Measurements from ENCODE around the gene DISC1.
"Not testable (repeated sequence)": the region's sequence is repeated elsewhere in the genome, so short reads cannot be mapped to it uniquely, and the experiment has no call there.

Gene DISC1

GRCh38 chr1:231865331-231865730 is 238.7 kb downstream of the DISC1 start:
- DNase-seq: no peak

GRCh38 chr1:231866392-231867331 is 240.1 kb downstream of the DISC1 start:
- DNase-seq: peak; percentile 64

DNA sequence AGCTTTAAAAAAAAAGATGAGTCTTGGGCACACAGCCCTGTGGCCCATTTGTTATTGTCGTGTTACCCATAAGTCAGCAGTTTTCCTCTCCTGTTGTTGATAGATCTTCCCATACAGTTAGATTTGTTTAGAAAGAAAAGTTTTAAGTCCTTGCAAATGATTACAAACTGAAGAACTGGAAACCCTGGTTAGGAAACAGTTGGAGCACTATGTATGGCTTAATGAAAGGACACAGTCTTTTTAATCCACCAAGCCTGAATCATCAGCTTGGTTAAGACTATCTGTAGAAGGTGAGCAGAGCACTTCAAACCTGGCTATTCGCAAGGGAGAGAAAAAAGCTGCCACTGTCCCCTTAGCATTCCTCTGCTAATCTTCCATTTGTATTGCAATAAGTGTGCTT is 241.0 kb downstream of the DISC1 start:
- no peak for DNase-seq

- DNase-seq: no peak
Measured at GRCh38 chr1:231869364-231869763, 242.8 kb downstream of the DISC1 start.

DNA sequence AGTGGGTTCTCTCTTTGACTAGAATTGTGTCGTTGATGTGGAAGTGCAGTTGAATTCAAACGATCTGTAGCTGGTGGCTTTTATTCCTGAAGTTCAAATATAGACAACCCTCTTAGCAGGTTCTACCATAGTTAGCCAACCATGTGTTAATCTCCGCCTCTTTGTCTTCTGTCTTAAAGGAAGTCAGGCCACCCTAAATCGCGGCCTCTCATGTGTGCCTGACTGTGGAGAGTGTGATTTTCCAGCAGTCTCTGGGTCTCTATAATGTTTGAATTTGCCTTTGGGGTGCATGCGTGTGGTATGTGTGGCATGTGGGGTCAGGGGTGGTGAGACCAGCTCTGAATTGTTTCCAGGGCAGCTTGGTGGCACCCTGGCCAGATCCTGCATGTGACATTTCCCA is 244.9 kb downstream of the DISC1 start:
- DNase-seq: no peak

DNA sequence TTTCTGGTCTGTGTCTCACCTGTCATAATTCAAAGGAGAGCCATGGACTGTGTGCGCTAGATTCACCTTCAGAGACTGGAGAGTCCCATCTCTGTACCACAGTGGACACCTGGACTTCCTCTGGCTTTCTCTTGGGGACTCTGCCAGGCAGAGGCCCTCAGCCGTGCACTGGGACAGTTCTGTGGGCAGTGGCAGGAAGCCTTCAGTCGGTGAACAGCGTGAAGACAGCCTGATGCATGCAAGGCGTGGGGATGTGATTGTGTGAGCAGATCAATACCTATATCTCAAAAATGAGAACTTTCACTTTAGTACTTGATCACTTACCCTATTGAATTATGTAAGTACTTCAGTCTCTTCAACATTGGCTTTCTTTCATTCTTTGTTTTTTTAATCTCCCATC is 245.3 kb downstream of the DISC1 start:
- DNase-seq: peak; percentile 5

DNA sequence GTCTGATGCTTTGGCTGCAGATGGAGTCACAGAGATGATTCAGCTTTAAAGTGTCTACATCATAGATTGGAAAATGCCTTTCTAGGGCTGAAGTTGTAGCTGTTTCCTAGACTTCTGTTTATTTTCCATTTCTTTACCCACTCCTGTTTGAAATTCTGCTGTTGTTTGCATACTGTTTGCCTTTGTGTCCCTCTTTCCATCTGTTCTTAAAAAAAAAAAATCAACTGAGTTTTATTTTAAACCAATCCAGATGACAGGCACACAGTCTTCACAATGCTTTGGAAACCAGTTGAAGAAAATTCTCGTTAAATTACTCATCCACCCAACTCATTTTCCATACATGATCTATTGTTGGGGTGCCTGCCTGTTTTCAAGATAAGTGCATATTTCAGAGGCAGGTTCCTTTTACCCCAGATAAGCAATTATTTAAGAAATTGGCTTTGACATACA is 245.9 kb downstream of the DISC1 start:
- no peak for DNase-seq

DNA sequence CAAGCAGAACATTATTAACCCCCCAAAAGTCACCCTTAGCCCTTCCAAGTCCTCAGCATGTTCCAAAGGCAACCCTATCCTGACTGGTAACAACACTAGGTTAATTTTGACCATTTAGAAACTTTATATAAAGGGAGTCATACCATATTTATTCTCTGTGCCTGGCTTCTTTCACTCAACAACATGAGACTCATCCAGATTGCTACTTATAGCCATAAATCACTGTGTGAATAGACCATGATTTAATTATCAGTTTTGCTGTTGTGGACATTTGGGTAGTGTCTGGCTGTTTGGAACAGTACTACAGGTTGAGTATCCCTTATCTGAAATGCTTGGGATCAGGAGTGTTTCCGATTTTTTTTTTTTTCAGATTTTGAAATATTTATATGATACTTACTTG is 252.1 kb downstream of the DISC1 start:
- no peak for DNase-seq

DNA sequence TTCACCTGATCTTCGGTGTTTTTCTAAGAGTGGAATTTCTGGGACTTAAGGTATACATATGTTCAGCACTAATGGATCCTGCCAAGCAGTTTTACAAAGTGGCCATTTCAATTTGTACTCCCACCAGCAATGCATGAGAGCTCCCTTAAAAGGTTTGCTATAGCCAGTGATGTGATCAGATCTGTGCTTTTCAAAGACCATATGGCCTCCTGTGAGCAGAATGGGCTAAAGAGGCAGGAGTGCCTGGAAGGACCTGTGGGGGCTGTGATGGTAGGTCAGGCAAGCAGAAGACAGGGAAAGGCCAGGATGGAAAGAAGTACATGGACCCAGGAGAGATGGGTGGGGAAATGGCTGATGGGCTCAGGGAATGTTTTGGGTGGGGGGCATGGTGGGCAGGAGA is 252.7 kb downstream of the DISC1 start:
- DNase-seq: no peak

- DNase-seq: no peak
Measured at GRCh38 chr1:231882333-231882732, 255.7 kb downstream of the DISC1 start.

DNA sequence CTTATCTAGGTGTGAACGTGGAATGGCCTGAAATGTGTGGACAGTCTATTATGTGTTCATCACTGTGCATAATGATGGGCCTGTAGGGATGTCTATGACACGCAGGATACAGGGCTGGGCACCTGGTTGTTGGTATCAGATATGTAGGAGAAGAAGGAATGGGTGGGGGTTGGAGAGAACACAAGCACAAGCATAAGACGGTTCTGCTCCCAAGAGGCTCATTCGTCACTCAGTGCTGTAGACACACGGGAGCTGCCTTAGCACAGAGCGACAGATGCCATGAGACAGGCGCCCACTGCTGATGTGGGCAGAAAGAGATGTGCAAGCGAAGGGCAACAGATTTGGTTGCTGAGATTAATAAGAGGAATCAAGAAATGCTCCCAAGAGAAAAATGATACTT is 256.2 kb downstream of the DISC1 start:
- DNase-seq: no peak

DNA sequence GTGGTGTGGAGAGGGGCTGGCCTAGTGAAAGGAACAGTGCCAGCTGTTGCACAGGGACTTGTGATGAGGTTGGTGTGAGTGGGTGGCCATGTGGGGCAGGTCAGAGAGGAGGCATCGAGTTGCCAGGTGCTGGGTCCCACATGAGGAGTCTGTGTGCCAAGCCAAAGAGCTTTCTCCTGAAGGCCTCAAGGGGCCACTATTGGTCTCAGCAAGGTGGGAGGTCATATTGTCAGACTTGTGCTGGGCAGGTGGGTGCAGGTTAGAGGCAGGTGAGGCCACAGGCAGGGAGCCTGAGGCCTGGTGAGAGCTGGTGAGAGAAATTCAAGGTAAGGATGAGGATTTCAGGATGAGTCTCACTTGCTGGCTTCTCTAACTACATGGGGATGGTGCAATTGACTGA is 256.8 kb downstream of the DISC1 start:
- DNase-seq: no peak

DNA sequence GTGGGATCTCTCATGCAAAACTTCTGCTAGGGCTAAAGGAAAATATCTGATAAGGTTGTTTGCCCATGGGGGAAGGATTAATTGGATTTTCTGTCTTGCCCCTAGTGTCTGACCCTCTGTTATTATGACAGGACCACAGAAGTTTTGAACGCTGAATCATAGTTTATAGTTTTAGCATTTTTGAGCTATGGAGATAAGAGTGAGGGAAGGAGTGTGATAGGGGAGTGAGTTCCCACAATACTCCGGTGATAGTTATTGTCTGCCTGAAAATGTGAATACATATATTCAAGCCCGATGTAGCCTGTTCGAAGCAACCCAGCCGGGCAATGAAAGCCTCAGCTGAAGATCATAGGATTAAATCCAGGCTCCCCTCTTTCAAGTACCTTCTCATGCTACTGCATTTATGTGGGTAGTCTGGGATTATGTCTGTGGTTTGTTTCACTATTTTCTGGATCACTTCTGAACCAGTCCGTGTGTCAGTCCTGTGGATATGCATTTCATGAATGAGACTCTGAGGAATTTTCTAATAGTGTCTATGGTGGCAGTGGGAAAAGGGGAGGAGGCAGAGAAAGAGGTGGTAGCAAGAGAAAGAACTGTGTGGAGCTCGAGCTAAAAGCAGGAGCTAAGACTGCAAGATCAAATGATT is 258.7 kb downstream of the DISC1 start:
- DNase-seq: no peak

DNA sequence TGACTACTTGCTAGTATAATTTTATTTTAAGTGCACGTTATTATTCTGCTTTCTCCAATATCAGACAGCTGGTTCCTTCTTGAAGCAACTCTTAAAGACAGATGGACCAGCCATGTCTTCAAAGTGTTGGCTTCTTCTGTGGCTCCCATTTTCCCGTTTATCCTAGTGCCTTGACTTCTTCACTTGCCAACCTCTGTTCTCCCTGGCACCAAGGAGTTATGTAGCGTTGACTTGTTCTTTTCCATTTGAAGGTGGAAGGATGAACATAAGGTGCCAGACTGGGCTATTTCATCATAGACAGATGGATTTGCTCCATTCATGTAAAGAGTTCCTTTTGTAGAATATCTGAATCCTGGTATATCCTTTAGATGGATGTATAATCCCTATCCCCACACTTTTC is 260.6 kb downstream of the DISC1 start:
- no peak for DNase-seq

GRCh38 chr1:231887866-231888265 is 261.3 kb downstream of the DISC1 start:
- DNase-seq: no peak

- no peak for DNase-seq
Measured at GRCh38 chr1:231890791-231891190, 264.2 kb downstream of the DISC1 start.

DNA sequence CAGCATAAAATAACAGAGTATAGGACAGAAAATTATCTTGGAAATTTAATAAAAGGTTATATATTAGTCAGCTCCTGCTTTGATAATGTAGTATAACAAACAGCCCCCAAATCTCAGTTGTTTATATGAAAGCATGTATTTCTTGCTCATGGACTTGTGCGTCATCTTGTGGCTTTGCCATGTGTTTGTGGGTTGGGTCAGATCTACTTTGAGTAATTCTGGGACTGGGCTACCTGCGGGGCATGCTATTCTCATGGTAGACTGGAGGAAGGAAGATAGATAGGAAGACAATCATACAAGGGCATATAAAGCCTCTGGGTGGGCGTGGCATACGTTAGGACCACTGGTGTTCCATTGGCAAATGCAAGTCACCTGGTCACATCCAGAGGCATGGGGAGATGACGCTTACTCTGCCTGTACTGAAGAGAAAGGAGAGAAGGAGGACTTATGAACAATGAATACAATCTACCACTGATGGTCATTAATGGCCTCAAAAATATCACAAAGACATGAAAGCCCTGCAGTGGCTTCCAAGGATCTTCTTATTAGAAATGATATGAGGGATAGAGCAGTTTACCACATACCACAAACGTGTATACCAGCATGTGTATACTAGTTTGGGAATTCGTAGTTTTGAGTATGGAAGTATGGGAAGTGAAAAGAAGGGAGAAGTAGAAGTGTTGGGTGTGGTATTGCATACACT is 267.0 kb downstream of the DISC1 start:
- DNase-seq: no peak

GRCh38 chr1:231896806-231897205 is 270.2 kb downstream of the DISC1 start:
- no peak for DNase-seq

DNA sequence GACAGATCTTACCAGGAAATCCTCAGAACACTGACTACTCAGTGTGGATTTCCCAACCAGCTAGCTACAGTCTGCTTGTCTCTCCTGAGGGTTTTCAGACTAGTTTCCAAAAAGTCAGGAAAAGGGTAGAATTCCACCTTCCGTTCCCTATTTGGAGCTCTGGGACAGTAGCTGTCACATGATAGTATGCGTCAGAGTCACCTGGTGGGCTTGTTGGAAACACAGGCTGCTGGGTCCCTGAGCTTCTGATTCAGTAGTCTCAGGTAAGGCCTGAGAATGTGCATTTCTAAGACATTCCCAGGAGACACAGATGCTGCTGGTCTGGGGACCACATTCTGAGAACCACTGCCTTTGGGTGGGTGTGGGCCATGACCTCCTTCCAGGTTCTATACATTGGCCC is 272.5 kb downstream of the DISC1 start:
- no peak for DNase-seq

DNA sequence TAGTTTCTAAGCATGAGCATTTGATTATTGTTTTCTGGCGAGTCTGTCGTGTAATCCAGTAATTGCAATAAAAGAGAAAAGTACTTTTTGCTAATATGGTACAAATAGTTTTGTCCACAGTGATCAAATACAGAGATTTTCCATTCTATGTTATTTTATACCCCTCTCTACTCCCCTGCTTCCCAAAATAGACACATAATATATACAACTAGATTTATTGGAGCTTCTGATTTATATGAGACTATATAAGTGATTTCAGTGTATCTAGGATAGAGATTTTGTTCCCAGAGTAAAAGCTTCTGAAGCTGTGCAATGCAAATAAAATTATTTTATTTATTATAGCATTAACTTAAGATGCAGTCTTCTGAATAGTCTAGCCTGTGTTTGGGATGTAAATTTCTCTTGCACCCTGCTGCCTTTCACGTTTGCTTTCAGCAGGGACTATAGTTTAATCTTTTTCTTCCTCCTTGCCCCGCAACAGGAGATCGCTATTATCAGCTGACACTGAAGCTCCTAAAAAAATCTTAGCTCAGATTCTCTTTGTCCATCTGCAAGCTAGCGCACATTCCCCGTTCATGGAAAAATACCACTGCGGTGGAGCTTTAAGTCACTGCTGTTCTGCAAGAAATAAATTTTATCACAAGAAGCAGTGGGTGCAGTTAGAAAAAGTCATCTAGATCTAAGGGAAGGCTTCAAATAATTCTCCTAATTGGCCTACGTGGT is 273.3 kb downstream of the DISC1 start:
- no peak for DNase-seq

DNA sequence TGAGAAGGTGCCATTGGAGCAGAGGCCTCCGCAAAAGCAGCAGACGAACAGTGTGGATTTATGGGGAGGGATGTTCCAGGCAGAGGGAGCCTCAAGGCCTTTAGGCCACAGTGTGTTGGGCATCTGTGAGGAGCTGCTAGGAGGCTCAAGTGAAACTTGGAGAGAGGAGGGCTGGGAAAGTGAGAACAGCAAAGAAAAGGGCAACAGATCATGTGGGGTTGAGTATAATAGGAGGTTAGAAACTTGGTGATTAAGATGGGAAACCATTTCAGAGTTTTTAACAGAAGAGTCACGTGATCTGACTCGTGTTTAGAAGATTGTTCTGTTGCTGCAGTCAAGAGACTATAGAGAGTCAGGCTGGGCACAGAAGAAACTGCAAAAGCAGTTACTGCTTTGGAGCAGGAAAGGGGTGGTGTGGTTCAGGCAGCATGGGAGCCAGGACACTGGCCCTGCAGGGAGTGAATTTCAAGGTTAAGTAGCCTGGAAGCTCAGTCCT is 277.0 kb downstream of the DISC1 start:
- no peak for DNase-seq

GRCh38 chr1:231907310-231907709 is 280.7 kb downstream of the DISC1 start:
- DNase-seq: not testable (repeated sequence)

GRCh38 chr1:231913493-231913892 is 286.9 kb downstream of the DISC1 start:
- no peak for DNase-seq
